ENCODE measurements around the gene EGLN3. TPM values are rescaled to one million over a fixed set of nuclear protein-coding genes. Genes with fewer than 3 reads are reported as not detected.

EGLN3 gene
- total RNA-seq, 1 donor: 0.18 TPM

DNA sequence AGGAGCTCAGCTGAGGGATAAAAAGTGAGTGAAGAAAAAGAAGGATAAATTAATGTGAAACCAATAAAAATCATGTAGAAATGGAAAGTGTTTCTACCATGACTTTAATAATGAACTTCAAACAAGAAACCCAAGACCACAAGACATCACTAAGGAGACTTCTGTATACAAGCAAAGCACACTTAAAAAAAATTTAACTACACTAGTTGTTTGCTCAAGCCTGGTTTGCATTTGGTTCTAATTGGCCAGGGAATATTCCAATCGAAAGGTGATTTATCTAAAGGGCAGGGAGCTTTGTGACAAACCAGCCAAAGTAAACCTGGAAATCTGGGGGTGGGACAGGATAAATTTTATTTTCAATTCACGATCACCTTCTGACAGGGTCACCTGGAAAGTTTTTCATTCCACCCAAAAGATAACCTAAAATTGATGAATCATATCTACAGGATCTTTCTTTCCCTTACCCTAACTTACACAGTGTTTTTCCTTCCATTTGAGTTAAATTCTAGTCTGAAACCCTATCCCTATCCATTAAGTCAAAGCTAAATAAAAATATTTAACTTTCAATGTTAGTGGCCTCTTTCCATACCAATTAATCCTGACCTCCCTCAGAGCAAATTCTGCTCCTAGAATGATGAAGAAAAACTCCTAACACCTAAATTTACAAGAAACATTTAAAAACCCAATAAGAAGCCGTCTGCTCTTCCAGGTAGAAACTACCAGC, 2.6 kb downstream of the EGLN3 start:
- TF ChIP-seq, protein P1, sequence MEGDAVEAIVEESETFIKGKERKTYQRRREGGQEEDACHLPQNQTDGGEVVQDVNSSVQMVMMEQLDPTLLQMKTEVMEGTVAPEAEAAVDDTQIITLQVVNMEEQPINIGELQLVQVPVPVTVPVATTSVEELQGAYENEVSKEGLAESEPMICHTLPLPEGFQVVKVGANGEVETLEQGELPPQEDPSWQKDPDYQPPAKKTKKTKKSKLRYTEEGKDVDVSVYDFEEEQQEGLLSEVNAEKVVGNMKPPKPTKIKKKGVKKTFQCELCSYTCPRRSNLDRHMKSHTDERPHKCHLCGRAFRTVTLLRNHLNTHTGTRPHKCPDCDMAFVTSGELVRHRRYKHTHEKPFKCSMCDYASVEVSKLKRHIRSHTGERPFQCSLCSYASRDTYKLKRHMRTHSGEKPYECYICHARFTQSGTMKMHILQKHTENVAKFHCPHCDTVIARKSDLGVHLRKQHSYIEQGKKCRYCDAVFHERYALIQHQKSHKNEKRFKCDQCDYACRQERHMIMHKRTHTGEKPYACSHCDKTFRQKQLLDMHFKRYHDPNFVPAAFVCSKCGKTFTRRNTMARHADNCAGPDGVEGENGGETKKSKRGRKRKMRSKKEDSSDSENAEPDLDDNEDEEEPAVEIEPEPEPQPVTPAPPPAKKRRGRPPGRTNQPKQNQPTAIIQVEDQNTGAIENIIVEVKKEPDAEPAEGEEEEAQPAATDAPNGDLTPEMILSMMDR (IDR thresholded peaks at IDR 0.05; ENCODE audit: insufficient read depth, low read length): no peak
- no peak for DNase-seq (ENCODE audit: low read depth)
- H3K4me3 ChIP-seq (ENCODE audit: low read depth, low read length): no peak overlapping the region

DNA sequence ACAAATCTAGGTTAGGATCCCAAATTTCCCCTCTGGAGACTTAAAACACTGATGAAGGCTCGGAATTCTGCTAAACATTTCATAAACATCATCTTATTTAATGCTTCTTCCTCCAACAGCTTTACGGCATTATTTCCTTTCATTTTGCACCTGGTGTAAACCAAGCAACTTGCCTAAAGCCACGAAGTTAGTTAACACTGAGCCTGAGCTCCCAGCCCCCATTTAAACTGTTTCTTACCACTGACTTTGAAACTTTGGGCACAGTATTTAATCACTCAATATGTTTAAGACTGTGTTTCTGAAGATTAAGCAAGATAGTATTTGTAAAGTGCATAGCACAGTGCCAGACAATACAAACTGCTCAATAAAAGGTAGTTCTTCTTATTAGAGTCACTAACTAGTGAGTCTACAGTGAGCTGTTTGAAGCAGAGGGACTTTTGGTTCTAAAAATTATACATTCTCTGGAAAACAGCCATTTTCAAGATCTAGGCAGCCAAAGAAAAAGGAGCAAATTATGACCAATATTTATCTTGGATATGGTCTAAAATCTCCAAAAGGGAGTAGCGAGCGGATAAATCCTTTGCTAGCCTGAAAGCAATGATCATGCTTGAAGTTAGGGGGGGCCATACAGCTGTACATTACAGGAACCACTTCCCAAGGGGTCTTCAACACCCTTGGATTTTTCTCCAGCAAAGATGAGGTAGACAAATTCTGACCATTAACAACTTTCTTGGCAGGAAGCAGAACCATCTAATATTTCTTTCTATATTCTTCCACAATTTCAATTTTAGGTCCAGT, 4.0 kb downstream of the EGLN3 start:
- DNase-seq (ENCODE audit: low read depth): peak; percentile 16
- H3K4me3 ChIP-seq (ENCODE audit: low read depth, low read length): no peak overlapping the region
- TF ChIP-seq, protein P1 (IDR thresholded peaks at IDR 0.05; ENCODE audit: insufficient read depth, low read length): no peak

DNA sequence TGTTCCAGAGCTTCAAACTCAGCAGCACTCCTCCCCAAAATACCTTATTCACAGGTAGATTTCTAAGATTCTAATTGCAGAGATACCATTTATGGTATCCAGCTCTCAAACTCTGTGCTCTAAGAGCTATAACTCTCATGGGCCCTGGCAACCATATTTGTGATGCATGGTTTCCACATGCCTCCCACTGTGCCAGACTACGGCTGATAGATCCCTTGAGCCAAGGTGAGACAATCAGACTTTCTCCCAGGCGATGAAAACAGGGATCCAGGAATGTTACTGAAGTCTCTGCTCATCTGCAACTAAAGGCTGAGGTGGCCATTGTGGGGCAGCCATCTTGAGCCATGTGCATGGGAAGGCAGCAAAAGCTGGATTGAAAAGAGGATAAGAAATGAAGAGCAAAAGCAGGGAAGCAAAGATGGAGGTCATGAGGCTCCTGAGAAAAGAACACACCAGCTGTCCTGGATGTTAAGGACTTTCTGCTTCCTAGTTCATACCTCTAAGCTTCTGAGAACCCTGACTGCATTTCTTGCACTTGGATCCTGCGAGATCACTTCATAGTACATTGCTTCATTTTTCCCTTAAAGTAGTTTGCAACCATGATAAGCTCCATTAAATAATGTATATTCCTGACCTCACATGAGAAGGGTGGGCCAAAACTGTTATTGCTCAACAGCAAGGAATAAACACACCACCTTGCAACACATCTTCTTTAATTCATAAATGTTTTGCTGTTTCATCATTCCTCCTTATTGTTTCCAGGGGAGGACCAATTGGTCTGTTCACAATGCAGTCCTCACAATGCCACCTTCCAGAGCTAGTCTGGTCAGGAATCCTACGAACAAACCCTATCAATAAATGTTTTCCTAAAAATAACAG, 5.4 kb downstream of the EGLN3 start:
- TF ChIP-seq, protein P1 (IDR thresholded peaks at IDR 0.05; ENCODE audit: insufficient read depth, low read length): no peak
- H3K4me3 ChIP-seq (ENCODE audit: low read depth, low read length): no peak overlapping the region
- no peak for DNase-seq (ENCODE audit: low read depth)

DNA sequence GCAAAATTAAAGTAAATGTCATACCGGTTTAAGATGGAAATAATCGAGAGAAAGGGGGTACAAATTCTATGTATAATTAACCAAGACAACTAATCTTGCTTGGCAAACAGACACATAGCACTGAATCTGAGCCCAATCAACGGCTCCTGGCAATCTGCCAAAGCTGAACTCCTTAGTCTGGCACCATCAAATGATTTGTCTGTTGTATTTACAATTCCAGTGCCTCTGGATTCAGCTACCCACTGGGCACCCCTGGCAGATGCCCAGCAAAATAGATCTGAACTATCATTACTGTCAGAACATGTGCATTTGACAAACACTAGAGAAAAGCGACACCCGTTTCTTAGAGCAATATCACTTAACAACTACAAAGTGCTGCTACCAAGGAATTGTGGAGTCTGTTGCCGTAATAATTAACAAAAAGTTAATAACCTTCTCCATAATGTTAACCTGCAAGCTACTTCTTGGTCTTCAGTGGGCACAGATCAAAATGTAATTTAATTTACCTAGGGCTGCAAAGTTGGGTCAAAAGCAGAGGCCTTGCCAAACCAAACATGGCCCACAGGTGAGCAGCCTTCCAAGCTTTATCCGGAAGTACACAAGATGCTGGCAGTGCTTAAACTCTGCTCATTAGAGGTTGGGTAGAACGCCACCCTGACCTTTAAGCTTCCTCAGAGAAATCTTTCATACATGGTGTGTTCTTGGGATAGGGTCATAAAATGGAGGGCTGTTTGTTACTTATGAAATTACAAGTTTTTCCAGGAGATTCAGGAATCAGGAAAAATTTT, 7.6 kb downstream of the EGLN3 start:
- DNase-seq (ENCODE audit: low read depth): no peak
- no peak overlapping the region for H3K4me3 ChIP-seq (ENCODE audit: low read depth, low read length)
- TF ChIP-seq, protein P1 (IDR thresholded peaks at IDR 0.05; ENCODE audit: insufficient read depth, low read length): no peak

DNA sequence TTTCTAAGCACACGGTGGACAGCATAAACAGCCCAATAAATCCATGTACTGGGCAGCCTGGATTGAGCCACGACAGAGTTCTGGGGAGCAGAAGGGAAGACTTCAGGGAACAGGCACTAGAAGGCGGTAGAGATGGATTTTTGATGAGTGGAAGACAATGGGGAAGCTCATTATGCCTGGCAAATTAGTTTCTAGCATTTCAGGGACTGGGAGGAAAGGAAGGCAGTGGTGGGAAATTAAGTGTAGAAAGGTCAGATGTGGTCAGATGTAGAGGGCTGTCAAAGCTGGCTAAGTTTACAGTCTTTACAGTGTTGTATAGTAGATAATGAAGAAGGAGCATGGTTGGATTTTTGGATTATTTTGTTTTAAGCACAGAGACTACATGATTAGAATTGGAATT, 9.2 kb downstream of the EGLN3 start:
- DNase-seq (ENCODE audit: low read depth): no peak
- H3K4me3 ChIP-seq (ENCODE audit: low read depth, low read length): no peak overlapping the region
- TF ChIP-seq, protein P1 (IDR thresholded peaks at IDR 0.05; ENCODE audit: insufficient read depth, low read length): no peak

DNA sequence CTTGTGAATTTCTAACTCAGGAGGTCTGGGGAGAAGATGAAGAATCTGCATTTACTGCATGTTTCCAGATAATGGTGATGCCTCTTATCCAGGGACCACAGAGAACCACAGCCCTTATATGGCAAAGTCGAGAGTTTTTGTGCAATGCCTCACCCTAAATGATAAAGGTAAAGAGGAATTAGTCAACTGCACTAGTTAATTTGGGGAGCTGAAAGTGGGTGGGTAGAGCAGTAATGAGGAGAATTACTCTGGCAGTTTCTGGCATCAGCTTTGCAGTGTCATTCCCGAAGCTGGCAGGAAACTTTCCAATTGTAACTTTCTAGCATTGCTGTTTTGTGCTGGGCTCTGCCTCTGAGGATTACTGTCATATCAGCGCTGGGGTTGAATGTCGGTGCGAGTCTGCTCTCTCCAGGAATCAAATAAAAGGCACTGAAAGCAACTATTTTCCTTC, 10.3 kb downstream of the EGLN3 start:
- TF ChIP-seq, protein P1 (IDR thresholded peaks at IDR 0.05; ENCODE audit: insufficient read depth, low read length): no peak
- DNase-seq (ENCODE audit: low read depth): no peak
- H3K4me3 ChIP-seq (ENCODE audit: low read depth, low read length): no peak overlapping the region

Measured in fibroblast of the aortic adventitia (primary cell).